ENCODE data around the gene RANBP17. TPM values are rescaled to one million over a fixed set of nuclear protein-coding genes. Genes with fewer than 3 reads are reported as not detected.
"Not testable (repeated sequence)": the region's sequence is repeated elsewhere in the genome, so short reads cannot be mapped to it uniquely, and the experiment has no call there.

Gene RANBP17
- polyA plus RNA-seq, 1 donor from 2014 or later = 25.5 TPM

DNA sequence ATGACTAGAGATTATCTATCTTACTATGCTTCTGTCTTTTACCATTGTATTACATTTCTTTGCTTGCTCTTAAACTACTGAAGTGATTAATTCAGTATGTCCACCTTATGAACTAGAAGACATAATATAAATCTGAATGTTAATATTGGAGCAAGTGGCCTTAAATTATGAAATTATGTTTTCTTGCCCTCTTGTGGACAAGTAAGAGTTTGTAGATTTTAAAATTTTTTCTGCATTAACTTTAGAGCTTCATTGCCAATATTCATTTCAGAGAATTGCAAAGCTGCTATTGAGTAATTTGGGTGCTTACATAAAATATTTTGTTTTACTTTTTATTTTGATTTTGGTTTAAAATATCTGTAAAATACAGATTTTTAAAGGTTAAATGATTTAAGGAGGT lies 55.3 kb downstream of the RANBP17 start:
- H3K27me3 ChIP-seq (ENCODE audit: insufficient read depth, low read depth, low read length) = no peaks in the 10 kb centered on the region
- no peaks in the 10 kb centered on the region for H3K9me3 ChIP-seq (ENCODE audit: low read length)
- no peak for TF ChIP-seq EP300 (conservative IDR thresholded peaks at IDR 0.05; ENCODE audit: poor library complexity, severe bottlenecking)
- TF ChIP-seq TAF1 (IDR thresholded peaks at IDR 0.05; ENCODE audit: low read depth) = no peak
- TF ChIP-seq, protein P1, sequence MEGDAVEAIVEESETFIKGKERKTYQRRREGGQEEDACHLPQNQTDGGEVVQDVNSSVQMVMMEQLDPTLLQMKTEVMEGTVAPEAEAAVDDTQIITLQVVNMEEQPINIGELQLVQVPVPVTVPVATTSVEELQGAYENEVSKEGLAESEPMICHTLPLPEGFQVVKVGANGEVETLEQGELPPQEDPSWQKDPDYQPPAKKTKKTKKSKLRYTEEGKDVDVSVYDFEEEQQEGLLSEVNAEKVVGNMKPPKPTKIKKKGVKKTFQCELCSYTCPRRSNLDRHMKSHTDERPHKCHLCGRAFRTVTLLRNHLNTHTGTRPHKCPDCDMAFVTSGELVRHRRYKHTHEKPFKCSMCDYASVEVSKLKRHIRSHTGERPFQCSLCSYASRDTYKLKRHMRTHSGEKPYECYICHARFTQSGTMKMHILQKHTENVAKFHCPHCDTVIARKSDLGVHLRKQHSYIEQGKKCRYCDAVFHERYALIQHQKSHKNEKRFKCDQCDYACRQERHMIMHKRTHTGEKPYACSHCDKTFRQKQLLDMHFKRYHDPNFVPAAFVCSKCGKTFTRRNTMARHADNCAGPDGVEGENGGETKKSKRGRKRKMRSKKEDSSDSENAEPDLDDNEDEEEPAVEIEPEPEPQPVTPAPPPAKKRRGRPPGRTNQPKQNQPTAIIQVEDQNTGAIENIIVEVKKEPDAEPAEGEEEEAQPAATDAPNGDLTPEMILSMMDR (IDR thresholded peaks at IDR 0.05; ENCODE audit: poor library complexity, severe bottlenecking) = no peak
- TF ChIP-seq, protein P2, sequence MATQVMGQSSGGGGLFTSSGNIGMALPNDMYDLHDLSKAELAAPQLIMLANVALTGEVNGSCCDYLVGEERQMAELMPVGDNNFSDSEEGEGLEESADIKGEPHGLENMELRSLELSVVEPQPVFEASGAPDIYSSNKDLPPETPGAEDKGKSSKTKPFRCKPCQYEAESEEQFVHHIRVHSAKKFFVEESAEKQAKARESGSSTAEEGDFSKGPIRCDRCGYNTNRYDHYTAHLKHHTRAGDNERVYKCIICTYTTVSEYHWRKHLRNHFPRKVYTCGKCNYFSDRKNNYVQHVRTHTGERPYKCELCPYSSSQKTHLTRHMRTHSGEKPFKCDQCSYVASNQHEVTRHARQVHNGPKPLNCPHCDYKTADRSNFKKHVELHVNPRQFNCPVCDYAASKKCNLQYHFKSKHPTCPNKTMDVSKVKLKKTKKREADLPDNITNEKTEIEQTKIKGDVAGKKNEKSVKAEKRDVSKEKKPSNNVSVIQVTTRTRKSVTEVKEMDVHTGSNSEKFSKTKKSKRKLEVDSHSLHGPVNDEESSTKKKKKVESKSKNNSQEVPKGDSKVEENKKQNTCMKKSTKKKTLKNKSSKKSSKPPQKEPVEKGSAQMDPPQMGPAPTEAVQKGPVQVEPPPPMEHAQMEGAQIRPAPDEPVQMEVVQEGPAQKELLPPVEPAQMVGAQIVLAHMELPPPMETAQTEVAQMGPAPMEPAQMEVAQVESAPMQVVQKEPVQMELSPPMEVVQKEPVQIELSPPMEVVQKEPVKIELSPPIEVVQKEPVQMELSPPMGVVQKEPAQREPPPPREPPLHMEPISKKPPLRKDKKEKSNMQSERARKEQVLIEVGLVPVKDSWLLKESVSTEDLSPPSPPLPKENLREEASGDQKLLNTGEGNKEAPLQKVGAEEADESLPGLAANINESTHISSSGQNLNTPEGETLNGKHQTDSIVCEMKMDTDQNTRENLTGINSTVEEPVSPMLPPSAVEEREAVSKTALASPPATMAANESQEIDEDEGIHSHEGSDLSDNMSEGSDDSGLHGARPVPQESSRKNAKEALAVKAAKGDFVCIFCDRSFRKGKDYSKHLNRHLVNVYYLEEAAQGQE (IDR thresholded peaks at IDR 0.05; ENCODE audit: borderline replicate concordance) = no peak
- no peak for TF ChIP-seq POLR2AphosphoS5 (IDR thresholded peaks at IDR 0.05)
- no peaks in the 10 kb centered on the region for H4K20me1 ChIP-seq (ENCODE audit: insufficient read depth)
- no peaks in the 10 kb centered on the region for H3K9me2 ChIP-seq (ENCODE audit: insufficient read depth, low read length)
- H3K79me2 ChIP-seq (replicated peaks; ENCODE audit: insufficient read depth, low read length) = no peaks in the 10 kb centered on the region
- H3K9ac ChIP-seq (ENCODE audit: low read length) = no peak overlapping the region
- H3K36me3 ChIP-seq (ENCODE audit: insufficient read depth, low read length) = no peaks in the 10 kb centered on the region
- H3F3A ChIP-seq (ENCODE audit: insufficient read depth, low read length, poor library complexity, severe bottlenecking) = no peaks in the 10 kb centered on the region
- no peak overlapping the region for H3K4me2 ChIP-seq (ENCODE audit: low read length)
- no peak overlapping the region for H2AFZ ChIP-seq (ENCODE audit: low read depth, low read length)
- no peak overlapping the region for H3K27ac ChIP-seq (ENCODE audit: low read length)
- H3K4me3 ChIP-seq (ENCODE audit: low read length) = no peak overlapping the region

DNA sequence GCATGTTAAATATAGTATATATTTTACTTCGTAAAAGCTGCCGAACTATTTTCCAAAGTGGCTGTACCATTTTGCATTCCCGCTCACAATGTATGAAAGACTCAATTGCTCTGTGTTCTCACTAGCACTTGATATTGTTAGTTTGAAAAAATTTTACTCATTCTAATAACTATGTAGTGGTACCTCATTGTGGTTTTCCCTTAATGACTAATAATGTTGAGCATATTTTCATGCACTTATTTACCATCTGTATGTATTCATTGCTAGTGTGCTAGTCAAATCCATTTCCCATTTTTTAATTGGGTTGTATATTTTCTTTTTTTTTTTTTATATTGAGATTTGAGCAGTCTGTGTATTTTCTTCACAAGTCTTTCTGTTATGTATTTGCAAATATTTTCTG lies 58.4 kb downstream of the RANBP17 start:
- no peaks in the 10 kb centered on the region for H3K9me3 ChIP-seq (ENCODE audit: low read length)
- no peak overlapping the region for H3K4me3 ChIP-seq (ENCODE audit: low read length)
- no peaks in the 10 kb centered on the region for H3K36me3 ChIP-seq (ENCODE audit: insufficient read depth, low read length)
- no peaks in the 10 kb centered on the region for H3F3A ChIP-seq (ENCODE audit: insufficient read depth, low read length, poor library complexity, severe bottlenecking)
- no peak overlapping the region for H3K27ac ChIP-seq (ENCODE audit: low read length)
- H3K9me2 ChIP-seq (ENCODE audit: insufficient read depth, low read length) = no peaks in the 10 kb centered on the region
- H3K79me2 ChIP-seq (replicated peaks; ENCODE audit: insufficient read depth, low read length) = no peaks in the 10 kb centered on the region
- H4K20me1 ChIP-seq (ENCODE audit: insufficient read depth) = no peaks in the 10 kb centered on the region
- no peak overlapping the region for H3K9ac ChIP-seq (ENCODE audit: low read length)
- no peak overlapping the region for H3K4me2 ChIP-seq (ENCODE audit: low read length)
- no peak overlapping the region for H2AFZ ChIP-seq (ENCODE audit: low read depth, low read length)
- no peak for TF ChIP-seq RAD21 (conservative IDR thresholded peaks at IDR 0.05)
- TF ChIP-seq EP300 (conservative IDR thresholded peaks at IDR 0.05; ENCODE audit: poor library complexity, severe bottlenecking) = no peak
- TF ChIP-seq, protein P1 (IDR thresholded peaks at IDR 0.05; ENCODE audit: poor library complexity, severe bottlenecking) = no peak
- TF ChIP-seq, protein P2 (IDR thresholded peaks at IDR 0.05; ENCODE audit: borderline replicate concordance) = no peak
- TF ChIP-seq EZH2 (IDR thresholded peaks at IDR 0.05; ENCODE audit: borderline replicate concordance, insufficient read depth, low read length, poor library complexity, severe bottlenecking) = no peak
- TF ChIP-seq POLR2AphosphoS5 (IDR thresholded peaks at IDR 0.05) = no peak
- no peak for TF ChIP-seq MXI1 (conservative IDR thresholded peaks at IDR 0.05; ENCODE audit: poor library complexity, severe bottlenecking)
- H3K27me3 ChIP-seq (ENCODE audit: insufficient read depth, low read depth, low read length) = no peaks in the 10 kb centered on the region

- not testable (repeated sequence) for H3K27ac ChIP-seq (ENCODE audit: low read length); H3K36me3 ChIP-seq (ENCODE audit: insufficient read depth, low read length); H3K4me2 ChIP-seq (ENCODE audit: low read length); H3K9me2 ChIP-seq (ENCODE audit: insufficient read depth, low read length); H3K79me2 ChIP-seq (replicated peaks; ENCODE audit: insufficient read depth, low read length); H3K9me3 ChIP-seq (ENCODE audit: low read length); H2AFZ ChIP-seq (ENCODE audit: low read depth, low read length); H3F3A ChIP-seq (ENCODE audit: insufficient read depth, low read length, poor library complexity, severe bottlenecking); H3K27me3 ChIP-seq (ENCODE audit: insufficient read depth, low read depth, low read length); H4K20me1 ChIP-seq (ENCODE audit: insufficient read depth); H3K4me3 ChIP-seq (ENCODE audit: low read length); H3K9ac ChIP-seq (ENCODE audit: low read length)
These were observed 60.5 kb downstream of the RANBP17 start for GRCh38 chr5:170922331-170922730.
